Measurements from ENCODE around the gene PLD6. TPM values are rescaled to one million over a fixed set of nuclear protein-coding genes. Genes with fewer than 3 reads are reported as not detected.
"Not testable (repeated sequence)": the region's sequence is repeated elsewhere in the genome, so short reads cannot be mapped to it uniquely, and the experiment has no call there.

The PLD6 gene, protein sequence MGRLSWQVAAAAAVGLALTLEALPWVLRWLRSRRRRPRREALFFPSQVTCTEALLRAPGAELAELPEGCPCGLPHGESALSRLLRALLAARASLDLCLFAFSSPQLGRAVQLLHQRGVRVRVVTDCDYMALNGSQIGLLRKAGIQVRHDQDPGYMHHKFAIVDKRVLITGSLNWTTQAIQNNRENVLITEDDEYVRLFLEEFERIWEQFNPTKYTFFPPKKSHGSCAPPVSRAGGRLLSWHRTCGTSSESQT
- total RNA-seq (1.9 TPM), polyA plus RNA-seq (3.8 TPM)
- long read RNA-seq, donor 1, partial matches to known transcripts = 0 of 1 reads
- long read RNA-seq, donor 1, other reads (novel, unspliced or antisense) = 0 of 1 reads
- long read RNA-seq, donor 2 = 0 reads
- long read RNA-seq, donor 3 = 0 reads
- long read RNA-seq, donor 4 = 0 reads
- long read RNA-seq, donor 5, partial matches to known transcripts = 0 of 1 reads
- long read RNA-seq, donor 5, other reads (novel, unspliced or antisense) = 0 of 1 reads
- long read RNA-seq, donor 6 = 0 reads
- long read RNA-seq, donor 7, partial matches to known transcripts = 0 of 1 reads
- long read RNA-seq, donor 7, other reads (novel, unspliced or antisense) = 0 of 1 reads
- long read RNA-seq, donor 8 = 0 reads
- long read RNA-seq, donor 9, partial matches to known transcripts = 0 of 1 reads
- long read RNA-seq, donor 9, other reads (novel, unspliced or antisense) = 0 of 1 reads
- long read RNA-seq, donor 10 = 0 reads

GRCh38 chr17:17206124-17206912 lies at the start of gene PLD6:
TSS of gene PLD6 (minus strand) at chr17:17206333. CDS start at chr17:17206286, 47 bp downstream.
- peak in 4 of 9 donors; percentile 6 to 62 (median 55) for DNase-seq (ENCODE audit: low read depth in 6 of 9, low spot score in 9 of 9)
- H3K36me3 ChIP-seq (ENCODE audit: control insufficient read depth in 2 of 2, insufficient read depth in 2 of 2, low read length in 1 of 2) = peaks cover 2 to 4% of the 10 kb centered on the region in 2 donors
- WGBS = 34% methylated on average over 78 of the region's 78 CpGs
- H3K27me3 ChIP-seq (ENCODE audit: control insufficient read depth in 2 of 2, insufficient read depth in 1 of 2, low read length in 1 of 2) = peaks cover 0 to 23% of the 10 kb centered on the region in 2 donors
- H3K27ac ChIP-seq (ENCODE audit: low read depth in 1 of 2, low read length in 1 of 2) = peak within 1 kb of the TSS; percentile 26 to 56
- peak within 1 kb of the TSS; percentile 45 to 47 for H3K4me3 ChIP-seq (ENCODE audit: low read length in 2 of 2)
- peaks cover 12 to 13% of the 10 kb centered on the region in 2 donors for H3K4me1 ChIP-seq (ENCODE audit: control insufficient read depth in 2 of 2, insufficient read depth in 2 of 2, low read length in 2 of 2)
- peaks cover 3 to 5% of the 10 kb centered on the region in 2 donors for H3K9me3 ChIP-seq (ENCODE audit: control insufficient read depth in 2 of 2, insufficient read depth in 1 of 2, low read length in 1 of 2)

DNA sequence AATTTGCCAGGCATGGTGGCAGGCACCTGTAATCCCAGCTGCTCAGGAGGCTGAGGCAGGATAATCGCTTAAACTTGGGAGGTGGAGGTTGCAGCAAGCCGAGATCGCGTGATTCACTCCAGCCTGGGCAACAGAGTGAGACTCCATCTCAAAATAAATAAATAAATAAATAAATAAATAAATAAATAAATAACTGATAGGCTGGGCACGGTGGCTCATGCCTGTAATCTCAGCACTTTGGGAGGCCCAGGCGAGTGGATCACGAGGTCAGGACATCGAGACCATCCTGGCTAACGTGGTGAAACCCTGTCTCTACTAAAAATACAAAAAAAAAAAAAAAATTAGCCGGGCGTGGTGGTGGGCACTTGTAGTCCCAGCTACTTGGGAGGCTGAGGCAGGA lies 49.6 kb upstream of the PLD6 start:
- DNase-seq (ENCODE audit: low read depth in 6 of 9, low spot score in 9 of 9); H3K27ac ChIP-seq (ENCODE audit: low read depth in 1 of 2, low read length in 1 of 2); H3K4me1 ChIP-seq (ENCODE audit: control insufficient read depth in 2 of 2, insufficient read depth in 2 of 2, low read length in 2 of 2); H3K27me3 ChIP-seq (ENCODE audit: control insufficient read depth in 2 of 2, insufficient read depth in 1 of 2, low read length in 1 of 2); H3K9me3 ChIP-seq (ENCODE audit: control insufficient read depth in 2 of 2, insufficient read depth in 1 of 2, low read length in 1 of 2); H3K4me3 ChIP-seq (ENCODE audit: low read length in 2 of 2): not testable (repeated sequence)
- peaks cover 64 to 79% of the 10 kb centered on the region in 2 donors for H3K36me3 ChIP-seq (ENCODE audit: control insufficient read depth in 2 of 2, insufficient read depth in 2 of 2, low read length in 1 of 2)
- 93% methylated on average over 11 of the region's 11 CpGs for WGBS

GRCh38 chr17:17254036-17254435 lies 47.9 kb upstream of the PLD6 start:
- no peak overlapping the region for H3K4me3 ChIP-seq (ENCODE audit: low read length in 2 of 2)
- H3K36me3 ChIP-seq (ENCODE audit: control insufficient read depth in 2 of 2, insufficient read depth in 2 of 2, low read length in 1 of 2) = peaks cover 57 to 78% of the 10 kb centered on the region in 2 donors
- H3K27ac ChIP-seq (ENCODE audit: low read depth in 1 of 2, low read length in 1 of 2) = no peak overlapping the region
- H3K27me3 ChIP-seq (ENCODE audit: control insufficient read depth in 2 of 2, insufficient read depth in 1 of 2, low read length in 1 of 2) = no peaks in the 10 kb centered on the region
- H3K4me1 ChIP-seq (ENCODE audit: control insufficient read depth in 2 of 2, insufficient read depth in 2 of 2, low read length in 2 of 2) = peaks cover 0 to 3% of the 10 kb centered on the region in 2 donors
- WGBS = 97% methylated on average over 3 of the region's 3 CpGs
- H3K9me3 ChIP-seq (ENCODE audit: control insufficient read depth in 2 of 2, insufficient read depth in 1 of 2, low read length in 1 of 2) = no peaks in the 10 kb centered on the region
- no peak for DNase-seq (ENCODE audit: low read depth in 6 of 9, low spot score in 9 of 9)

DNA sequence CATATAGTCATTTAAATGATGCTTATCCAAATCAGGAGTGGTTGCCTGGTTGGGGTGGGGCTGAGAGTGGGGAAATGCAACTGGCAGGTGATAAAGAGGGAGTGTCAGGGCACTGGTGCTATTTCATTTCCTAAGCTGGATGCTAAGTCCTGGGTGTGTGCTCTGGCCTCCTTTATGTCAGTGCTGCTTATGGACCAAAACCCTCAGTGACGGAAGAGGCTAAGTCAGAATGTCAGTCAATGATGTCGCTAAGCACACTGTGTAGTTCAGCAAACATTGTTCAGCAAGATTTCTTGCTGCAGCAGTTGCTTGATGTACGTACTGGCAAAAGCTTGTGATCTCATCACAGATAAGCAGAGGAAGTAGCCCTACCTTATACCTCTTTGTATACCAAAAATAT lies 47.3 kb upstream of the PLD6 start:
- Histone ChIP-seq H3K4me1 (ENCODE audit: control insufficient read depth in 2 of 2, insufficient read depth in 2 of 2, low read length in 2 of 2) (peaks cover 0 to 3% of the 10 kb centered on the region in 2 donors), H3K4me3 (ENCODE audit: low read length in 2 of 2) (no peak overlapping the region), H3K36me3 (ENCODE audit: control insufficient read depth in 2 of 2, insufficient read depth in 2 of 2, low read length in 1 of 2) (peaks cover 56 to 78% of the 10 kb centered on the region in 2 donors), H3K27ac (ENCODE audit: low read depth in 1 of 2, low read length in 1 of 2) (no peak overlapping the region), H3K27me3 (ENCODE audit: control insufficient read depth in 2 of 2, insufficient read depth in 1 of 2, low read length in 1 of 2) (no peaks in the 10 kb centered on the region), H3K9me3 (ENCODE audit: control insufficient read depth in 2 of 2, insufficient read depth in 1 of 2, low read length in 1 of 2) (no peaks in the 10 kb centered on the region)
- DNase-seq (ENCODE audit: low read depth in 6 of 9, low spot score in 9 of 9) = no peak
- WGBS = 94% methylated on average over 3 of the region's 3 CpGs

- WGBS = 91% methylated on average over 9 of the region's 9 CpGs
- DNase-seq (ENCODE audit: low read depth in 6 of 9, low spot score in 9 of 9) = no peak
- Histone ChIP-seq H3K36me3 (ENCODE audit: control insufficient read depth in 2 of 2, insufficient read depth in 2 of 2, low read length in 1 of 2) (peaks cover 61 to 81% of the 10 kb centered on the region in 2 donors), H3K4me1 (ENCODE audit: control insufficient read depth in 2 of 2, insufficient read depth in 2 of 2, low read length in 2 of 2) (peaks cover 0 to 3% of the 10 kb centered on the region in 2 donors), H3K4me3 (ENCODE audit: low read length in 2 of 2) (no peak overlapping the region), H3K9me3 (ENCODE audit: control insufficient read depth in 2 of 2, insufficient read depth in 1 of 2, low read length in 1 of 2) (no peaks in the 10 kb centered on the region), H3K27me3 (ENCODE audit: control insufficient read depth in 2 of 2, insufficient read depth in 1 of 2, low read length in 1 of 2) (no peaks in the 10 kb centered on the region), H3K27ac (ENCODE audit: low read depth in 1 of 2, low read length in 1 of 2) (no peak overlapping the region)
These were observed 46.1 kb upstream of the PLD6 start for GRCh38 chr17:17252149-17252661.

- H3K36me3 ChIP-seq (ENCODE audit: control insufficient read depth in 2 of 2, insufficient read depth in 2 of 2, low read length in 1 of 2) = peaks cover 34 to 60% of the 10 kb centered on the region in 2 donors
- 98% methylated on average over 3 of the region's 3 CpGs for WGBS
These were observed 40.7 kb upstream of the PLD6 start for GRCh38 chr17:17246879-17247278.

DNA sequence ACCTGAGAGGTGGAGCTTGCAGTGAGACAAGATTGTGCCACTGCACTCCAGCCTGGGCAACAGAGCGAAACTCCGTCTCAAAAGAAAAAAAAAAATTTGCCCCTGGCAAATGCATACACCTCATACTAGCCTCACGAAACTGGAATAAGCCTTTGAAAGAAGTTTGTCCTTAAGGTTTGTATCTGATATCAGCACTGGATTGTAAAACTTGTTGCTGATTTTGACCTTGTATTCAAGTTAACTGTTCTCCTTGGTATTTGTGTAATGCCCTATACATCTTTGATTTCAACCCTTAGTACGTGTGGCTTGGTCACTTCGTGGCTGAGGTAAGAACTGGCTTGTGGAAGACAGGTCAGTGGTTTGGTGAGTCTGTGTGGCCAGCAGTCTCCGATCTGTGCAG lies 37.0 kb upstream of the PLD6 start:
- H3K4me1 ChIP-seq (ENCODE audit: control insufficient read depth in 2 of 2, insufficient read depth in 2 of 2, low read length in 2 of 2) = peaks cover 0 to 3% of the 10 kb centered on the region in 2 donors
- WGBS = 97% methylated on average over 6 of the region's 6 CpGs
- H3K4me3 ChIP-seq (ENCODE audit: low read length in 2 of 2) = no peak overlapping the region
- no peaks in the 10 kb centered on the region for H3K27me3 ChIP-seq (ENCODE audit: control insufficient read depth in 2 of 2, insufficient read depth in 1 of 2, low read length in 1 of 2)
- DNase-seq (ENCODE audit: low read depth in 6 of 9, low spot score in 9 of 9) = no peak
- no peaks in the 10 kb centered on the region for H3K9me3 ChIP-seq (ENCODE audit: control insufficient read depth in 2 of 2, insufficient read depth in 1 of 2, low read length in 1 of 2)
- H3K36me3 ChIP-seq (ENCODE audit: control insufficient read depth in 2 of 2, insufficient read depth in 2 of 2, low read length in 1 of 2) = peaks cover 17 to 31% of the 10 kb centered on the region in 2 donors
- H3K27ac ChIP-seq (ENCODE audit: low read depth in 1 of 2, low read length in 1 of 2) = no peak overlapping the region

More at GRCh38 chr17:17246879-17247278, 40.7 kb upstream of the PLD6 start:
- Histone ChIP-seq H3K4me1 (ENCODE audit: control insufficient read depth in 2 of 2, insufficient read depth in 2 of 2, low read length in 2 of 2) (no peaks in the 10 kb centered on the region), H3K27ac (ENCODE audit: low read depth in 1 of 2, low read length in 1 of 2) (no peak overlapping the region), H3K4me3 (ENCODE audit: low read length in 2 of 2) (no peak overlapping the region), H3K27me3 (ENCODE audit: control insufficient read depth in 2 of 2, insufficient read depth in 1 of 2, low read length in 1 of 2) (no peaks in the 10 kb centered on the region), H3K9me3 (ENCODE audit: control insufficient read depth in 2 of 2, insufficient read depth in 1 of 2, low read length in 1 of 2) (no peaks in the 10 kb centered on the region)
- DNase-seq (ENCODE audit: low read depth in 6 of 9, low spot score in 9 of 9) = no peak

DNA sequence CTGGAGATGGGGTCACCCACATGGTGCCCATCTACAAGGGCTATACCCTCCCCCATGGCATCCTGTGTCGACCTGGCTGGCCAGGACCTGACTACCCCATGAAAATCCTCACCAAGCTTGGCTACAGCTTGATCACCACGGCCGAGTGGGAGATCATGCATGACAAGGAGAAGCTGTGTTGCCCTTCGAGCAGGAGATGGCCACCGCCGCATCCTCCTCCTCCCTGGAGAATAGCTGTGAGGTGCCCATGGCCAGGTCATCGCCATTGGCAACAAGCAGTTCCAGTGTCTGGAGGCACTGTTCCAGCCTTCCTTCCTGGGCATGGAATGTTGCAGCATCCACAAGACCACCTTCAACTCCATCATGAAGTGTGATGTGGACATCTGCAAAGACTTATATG lies 36.1 kb upstream of the PLD6 start:
- H3K27me3 ChIP-seq (ENCODE audit: control insufficient read depth in 2 of 2, insufficient read depth in 1 of 2, low read length in 1 of 2) = no peaks in the 10 kb centered on the region
- no peak overlapping the region for H3K4me3 ChIP-seq (ENCODE audit: low read length in 2 of 2)
- DNase-seq (ENCODE audit: low read depth in 6 of 9, low spot score in 9 of 9) = no peak
- 97% methylated on average over 7 of the region's 7 CpGs for WGBS
- peaks cover 10 to 22% of the 10 kb centered on the region in 2 donors for H3K36me3 ChIP-seq (ENCODE audit: control insufficient read depth in 2 of 2, insufficient read depth in 2 of 2, low read length in 1 of 2)
- H3K9me3 ChIP-seq (ENCODE audit: control insufficient read depth in 2 of 2, insufficient read depth in 1 of 2, low read length in 1 of 2) = no peaks in the 10 kb centered on the region
- H3K4me1 ChIP-seq (ENCODE audit: control insufficient read depth in 2 of 2, insufficient read depth in 2 of 2, low read length in 2 of 2) = peaks cover 0 to 6% of the 10 kb centered on the region in 2 donors
- no peak overlapping the region for H3K27ac ChIP-seq (ENCODE audit: low read depth in 1 of 2, low read length in 1 of 2)
